Stimulated activated naive CD4-positive, alpha-beta T cell treated with Interleukin-2 at 50 U/mL for 16 hours (primary cell): Measurements from ENCODE around the gene STAT4.

ENCODE experiments used
- DNase-seq: peaks from one replicate; lab custom pipeline; 2025; lab: John Stamatoyannopoulos, UW

STAT4 gene

GRCh38 chr2:191014653-191015020 lies 136.2 kb downstream of the STAT4 start:
- DNase-seq = no peak

GRCh38 chr2:191013932-191014652 lies 136.7 kb downstream of the STAT4 start, which contains the start of gene STAT1:
Gene STAT1, minus strand, starts transcription at chr2:191014171. Its CDS starts 4,168 bp downstream, at chr2:191010003.
- peak; percentile 93 for DNase-seq

DNA sequence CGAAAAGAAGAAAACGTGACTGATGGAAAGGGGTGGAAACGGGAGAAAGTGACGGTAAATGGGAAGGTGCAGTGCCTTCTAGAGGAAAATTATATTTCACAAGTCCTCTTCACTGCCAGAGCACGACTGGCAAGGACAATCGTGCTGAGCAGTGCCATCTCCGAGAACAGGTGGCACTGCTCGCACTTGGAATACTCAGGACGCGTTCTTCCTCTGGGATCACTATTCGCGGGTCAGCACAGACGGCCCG lies 137.2 kb downstream of the STAT4 start:
- DNase-seq = no peak

- DNase-seq = no peak
Measured at GRCh38 chr2:191012845-191013681, 137.7 kb downstream of the STAT4 start.

GRCh38 chr2:191012346-191012745 lies 138.4 kb downstream of the STAT4 start:
- no peak for DNase-seq

GRCh38 chr2:191010887-191011885 lies 139.6 kb downstream of the STAT4 start:
- no peak for DNase-seq

- DNase-seq = no peak
Measured at GRCh38 chr2:191009541-191010374, 141.0 kb downstream of the STAT4 start.

DNA sequence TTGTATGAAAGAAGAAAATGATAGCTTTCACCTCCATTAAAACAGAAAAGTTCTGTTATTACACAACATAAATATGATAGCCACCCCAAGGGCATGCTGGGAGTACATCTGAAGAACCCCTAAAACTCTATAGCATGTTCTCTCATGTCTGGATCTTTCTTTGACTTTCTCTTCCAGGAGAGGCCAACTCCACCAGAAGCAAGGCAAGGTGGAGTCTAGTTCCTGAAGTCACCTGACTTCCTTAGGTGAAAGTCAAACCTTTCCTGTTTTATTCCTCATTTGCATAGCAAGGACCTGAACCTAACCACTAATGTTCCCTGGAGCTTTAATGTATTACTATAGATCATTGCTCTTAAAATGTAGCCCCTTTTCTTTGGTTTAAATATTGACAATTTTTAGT lies 142.5 kb downstream of the STAT4 start:
- DNase-seq = no peak

- DNase-seq = no peak
Measured at GRCh38 chr2:191006997-191007783, 143.6 kb downstream of the STAT4 start.

GRCh38 chr2:191006297-191006696 lies 144.5 kb downstream of the STAT4 start:
- DNase-seq = no peak

DNA sequence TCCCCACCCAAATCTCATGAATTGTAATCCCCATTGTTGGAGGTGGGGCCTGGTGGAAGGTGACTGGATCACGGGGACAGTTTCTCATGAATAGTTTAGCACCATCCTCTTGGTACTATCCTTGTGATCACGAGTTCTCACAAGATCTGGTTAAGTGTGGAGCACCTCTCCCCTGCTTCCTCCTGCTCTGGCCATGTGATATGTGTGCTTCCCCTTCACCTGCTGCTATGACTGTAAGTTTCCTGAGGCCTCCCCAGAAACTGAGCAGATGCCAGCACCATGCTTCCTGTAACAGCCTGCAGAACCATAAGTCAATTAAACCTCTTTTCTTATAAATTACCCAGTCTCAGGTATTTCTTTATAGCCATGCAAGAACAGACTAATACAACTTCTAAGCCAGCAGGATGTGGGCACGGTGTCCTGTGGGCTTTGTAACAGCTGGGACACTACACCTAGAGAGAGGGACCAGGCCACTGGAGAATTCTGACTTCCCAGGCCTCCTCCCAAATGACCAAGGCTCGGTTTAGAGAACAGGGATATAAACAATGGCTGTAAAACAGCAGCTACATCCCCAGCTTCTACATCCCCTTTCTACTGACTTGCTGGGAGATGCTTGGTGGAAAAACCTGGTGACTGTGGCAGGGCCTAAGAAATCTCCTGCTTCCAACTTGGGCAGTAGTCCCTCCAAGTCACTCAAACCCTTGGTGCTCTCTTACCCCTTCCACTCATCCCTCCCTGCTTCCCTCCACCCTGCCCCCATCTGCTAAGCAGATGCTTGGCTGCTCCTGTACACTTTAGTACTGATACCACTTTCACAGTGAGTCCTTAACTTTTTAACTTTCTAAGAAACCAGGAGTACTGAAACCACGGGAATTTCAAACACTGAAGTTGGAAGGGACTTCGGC lies 147.1 kb downstream of the STAT4 start:
- DNase-seq = no peak

DNA sequence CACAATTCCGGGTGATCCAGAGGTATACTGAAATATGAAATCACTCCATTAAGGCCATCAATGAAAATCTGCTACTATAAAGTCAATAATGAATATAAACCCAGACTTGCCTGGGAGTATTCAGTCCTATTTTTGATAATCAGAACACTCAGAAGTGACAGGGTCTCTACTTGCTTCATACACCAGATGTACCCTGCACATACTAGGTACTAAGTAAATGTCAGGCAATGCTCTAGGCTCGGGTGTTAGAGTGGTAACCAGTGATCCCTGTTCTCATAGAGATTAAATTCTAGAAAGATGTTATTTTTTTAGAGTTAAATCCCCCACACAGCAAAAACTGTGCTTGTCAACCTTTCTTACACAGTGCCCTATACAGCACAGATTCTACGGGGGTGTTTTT lies 149.2 kb downstream of the STAT4 start:
- no peak for DNase-seq

- DNase-seq = no peak
Measured at GRCh38 chr2:191001032-191001431, 149.8 kb downstream of the STAT4 start.

- no peak for DNase-seq
Measured at GRCh38 chr2:190999949-191000665, 150.7 kb downstream of the STAT4 start.

DNA sequence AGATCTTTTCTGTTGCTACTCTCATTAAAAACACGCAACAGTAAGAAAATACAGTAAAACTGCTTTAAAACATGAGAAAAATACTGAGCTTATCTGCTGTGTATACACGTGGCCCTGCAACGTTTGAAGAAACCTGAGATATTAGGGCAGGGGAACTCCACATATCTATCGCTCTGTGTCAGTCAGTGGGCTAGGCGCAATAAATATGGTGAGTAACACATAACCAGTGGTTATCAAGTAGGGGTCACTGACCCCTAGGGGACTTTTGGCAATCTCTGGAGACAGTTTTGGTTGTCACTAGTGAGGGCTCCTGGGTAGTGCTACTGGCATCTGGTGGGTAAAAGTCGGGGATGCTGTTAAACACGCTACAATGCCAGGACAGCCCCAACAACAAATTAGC lies 151.7 kb downstream of the STAT4 start:
- no peak for DNase-seq

GRCh38 chr2:190997526-190998113 lies 153.2 kb downstream of the STAT4 start:
- DNase-seq = no peak

- DNase-seq = no peak
Measured at GRCh38 chr2:190996947-190997346, 153.8 kb downstream of the STAT4 start.

DNA sequence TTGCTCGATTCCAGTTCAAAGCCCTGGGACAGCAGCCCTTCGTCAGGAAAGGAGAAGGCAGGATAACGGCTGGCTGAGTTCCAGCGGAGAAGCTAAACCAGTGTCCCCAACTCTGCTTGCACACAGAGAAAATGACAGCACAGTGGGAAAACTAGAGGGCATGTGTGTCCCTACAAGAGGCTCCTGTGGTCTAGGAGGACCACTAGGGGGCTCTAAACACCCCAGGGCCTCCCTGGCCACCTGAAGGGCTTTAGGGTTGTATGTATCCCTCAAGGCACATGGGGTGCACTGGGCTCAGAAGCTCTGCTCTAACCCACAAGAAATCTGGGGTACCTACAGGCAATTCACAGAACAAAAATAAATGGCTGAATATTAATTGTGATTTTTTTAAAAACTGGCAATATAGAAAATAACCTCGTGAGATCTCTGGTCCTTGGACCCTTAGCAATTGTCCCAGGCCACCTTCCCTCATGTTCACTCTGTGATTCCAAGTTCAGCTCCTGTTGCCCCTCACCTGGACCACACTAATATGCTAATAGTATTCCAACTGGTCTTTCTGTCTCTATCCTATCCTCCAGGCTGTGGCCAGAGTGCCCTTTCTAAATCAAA lies 154.4 kb downstream of the STAT4 start:
- DNase-seq = no peak
